RWPE2 (cell line): ENCODE results near the gene CDC42SE2.
"Not testable (repeated sequence)": the region's sequence is repeated elsewhere in the genome, so short reads cannot be mapped to it uniquely, and the experiment has no call there.

Source experiments
- ATAC-seq: fragments of 200-7000 bp; cut with Tn5 transposase; 3 replicates; pipeline ENCODE4 v1.9.1; 2021; ENCODE audit warnings: low read depth
- DNase-seq: peaks from one replicate; pipeline ENCODE4 v3.0.0-alpha.2; 2020; ENCODE audit warnings: low spot score
- H3K27ac ChIP-seq: fragments of 450-650 bp; 2 replicates; pipeline ENCODE4 v1.5.1; 2017; ENCODE audit warnings: mild to moderate bottlenecking; ENCODE audit not compliant: poor library complexity, severe bottlenecking
- H3K27me3 ChIP-seq: fragments of 250-450 bp; sonication (Bioruptor Pico); 2 replicates; pipeline ENCODE4 v1.5.1; 2021; ENCODE audit warnings: mild to moderate bottlenecking, moderate library complexity; ENCODE audit not compliant: insufficient read depth, poor library complexity, severe bottlenecking
- H3K36me3 ChIP-seq: fragments of 250-450 bp; sonication (Bioruptor Pico); 2 replicates; pipeline ENCODE4 v1.5.1; 2020; ENCODE audit warnings: low read depth, mild to moderate bottlenecking, moderate library complexity
- H3K4me1 ChIP-seq: fragments of 250-450 bp; sonication (Bioruptor Pico); 2 replicates; pipeline ENCODE4 v1.5.1; 2021; ENCODE audit warnings: mild to moderate bottlenecking, moderate library complexity; ENCODE audit not compliant: insufficient read depth, poor library complexity, severe bottlenecking
- H3K4me3 ChIP-seq: fragments of 250-450 bp; sonication (Bioruptor Pico); 2 replicates; pipeline ENCODE4 v1.5.1; 2021; ENCODE audit warnings: mild to moderate bottlenecking, moderate library complexity; ENCODE audit not compliant: severe bottlenecking
- H3K9me3 ChIP-seq: fragments of 250-450 bp; sonication (Bioruptor Pico); 2 replicates; pipeline ENCODE4 v1.5.1; 2021; ENCODE audit warnings: mild to moderate bottlenecking, moderate library complexity; ENCODE audit not compliant: severe bottlenecking
- TF ChIP-seq, protein P1 (sequence below): fragments of 450-650 bp; IDR thresholded peaks from one replicate; pipeline ENCODE4 v1.5.1; 2017; ENCODE audit warnings: mild to moderate bottlenecking, moderate library complexity; ENCODE audit not compliant: poor library complexity, severe bottlenecking

The CDC42SE2 gene

DNA sequence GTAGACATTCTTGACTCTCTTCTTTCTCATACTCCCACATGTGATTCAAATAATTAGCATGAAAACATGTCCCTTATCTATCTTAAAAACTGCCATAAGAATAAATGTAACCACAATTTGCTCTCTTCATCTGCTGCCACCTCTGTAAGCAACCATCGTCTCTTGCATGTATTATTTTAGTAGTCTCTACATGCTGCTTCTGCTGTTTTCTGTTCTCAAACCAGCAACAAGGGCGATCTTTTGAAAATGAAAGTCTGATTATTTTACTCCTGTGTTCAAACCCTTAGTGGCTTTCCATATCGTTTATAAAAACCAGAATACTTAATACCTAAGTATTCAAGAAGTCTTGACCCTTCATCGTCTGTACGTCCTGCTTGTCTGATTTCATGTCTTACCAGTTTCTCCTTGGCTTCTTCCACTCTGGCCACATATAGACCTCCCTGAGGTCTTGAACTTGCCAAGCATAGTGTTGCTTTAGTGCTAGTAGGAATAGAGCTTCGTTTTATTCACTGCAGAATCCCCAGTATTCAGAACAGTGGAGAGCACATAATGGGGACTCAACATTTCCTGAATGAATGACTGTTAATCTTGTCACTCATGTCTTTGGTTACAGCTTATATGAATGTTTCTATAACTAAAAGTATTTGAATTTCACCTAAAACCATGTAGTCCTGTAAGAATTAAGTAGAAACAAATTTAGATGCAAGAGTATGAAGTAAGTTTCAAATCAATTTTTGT, 10.6 kb downstream of the CDC42SE2 start:
- Histone ChIP-seq H3K4me1 (peaks cover 29% of the 10 kb centered on the region), H3K4me3 (no peak overlapping the region), H3K9me3 (no peaks in the 10 kb centered on the region), H3K27ac (no peak overlapping the region), H3K36me3 (no peaks in the 10 kb centered on the region), H3K27me3 (no peaks in the 10 kb centered on the region)
- DNase-seq, result no peak
- ATAC-seq, result no peak
- TF ChIP-seq, protein P1, sequence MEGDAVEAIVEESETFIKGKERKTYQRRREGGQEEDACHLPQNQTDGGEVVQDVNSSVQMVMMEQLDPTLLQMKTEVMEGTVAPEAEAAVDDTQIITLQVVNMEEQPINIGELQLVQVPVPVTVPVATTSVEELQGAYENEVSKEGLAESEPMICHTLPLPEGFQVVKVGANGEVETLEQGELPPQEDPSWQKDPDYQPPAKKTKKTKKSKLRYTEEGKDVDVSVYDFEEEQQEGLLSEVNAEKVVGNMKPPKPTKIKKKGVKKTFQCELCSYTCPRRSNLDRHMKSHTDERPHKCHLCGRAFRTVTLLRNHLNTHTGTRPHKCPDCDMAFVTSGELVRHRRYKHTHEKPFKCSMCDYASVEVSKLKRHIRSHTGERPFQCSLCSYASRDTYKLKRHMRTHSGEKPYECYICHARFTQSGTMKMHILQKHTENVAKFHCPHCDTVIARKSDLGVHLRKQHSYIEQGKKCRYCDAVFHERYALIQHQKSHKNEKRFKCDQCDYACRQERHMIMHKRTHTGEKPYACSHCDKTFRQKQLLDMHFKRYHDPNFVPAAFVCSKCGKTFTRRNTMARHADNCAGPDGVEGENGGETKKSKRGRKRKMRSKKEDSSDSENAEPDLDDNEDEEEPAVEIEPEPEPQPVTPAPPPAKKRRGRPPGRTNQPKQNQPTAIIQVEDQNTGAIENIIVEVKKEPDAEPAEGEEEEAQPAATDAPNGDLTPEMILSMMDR, result no peak

DNA sequence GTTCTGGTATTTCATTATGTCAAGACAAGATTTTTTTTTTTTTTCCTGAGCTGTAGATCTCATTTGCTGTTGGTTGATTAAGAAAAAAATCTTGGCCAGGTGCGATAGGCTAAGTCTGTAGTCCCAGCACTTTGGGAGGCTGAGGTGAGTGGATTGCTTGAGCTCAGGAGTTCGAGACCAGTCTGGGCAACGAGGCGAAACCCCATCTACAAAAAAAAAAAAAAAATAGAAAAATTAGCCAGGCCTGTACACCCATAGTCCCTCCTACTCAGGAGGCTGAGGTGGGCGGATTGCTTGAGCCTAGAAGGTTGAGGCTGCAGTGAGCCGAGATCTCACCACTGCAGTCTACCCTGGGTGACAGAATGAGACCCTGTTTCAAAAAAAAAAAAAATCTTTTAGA, 12.2 kb downstream of the CDC42SE2 start:
- no peaks in the 10 kb centered on the region for H3K27me3 ChIP-seq
- no peaks in the 10 kb centered on the region for H3K36me3 ChIP-seq
- no peak overlapping the region for H3K4me3 ChIP-seq
- no peak overlapping the region for H3K27ac ChIP-seq
- TF ChIP-seq, protein P1, result no peak
- ATAC-seq (no peak), DNase-seq (no peak)
- H3K9me3 ChIP-seq, result no peaks in the 10 kb centered on the region
- peaks cover 33% of the 10 kb centered on the region for H3K4me1 ChIP-seq

DNA sequence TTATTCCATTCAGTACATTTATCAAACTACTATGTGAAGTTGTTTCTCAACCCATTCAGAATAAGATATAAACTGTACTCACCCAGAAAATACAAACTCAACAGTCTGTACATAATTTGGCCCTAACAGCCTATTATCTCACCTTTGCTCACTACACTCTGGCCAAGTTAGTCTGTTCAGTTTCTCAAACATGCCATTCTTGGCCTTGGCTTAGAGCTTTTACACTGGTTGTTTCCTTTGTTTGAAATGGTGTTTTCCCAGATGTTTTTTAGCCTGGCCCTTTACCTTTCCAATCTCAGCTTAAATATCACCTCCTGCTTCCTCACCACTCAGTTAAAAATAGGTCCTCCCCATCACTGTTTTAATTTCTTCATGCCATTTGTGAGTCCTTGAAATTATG, 13.6 kb downstream of the CDC42SE2 start:
- H3K4me1 ChIP-seq, result peaks cover 39% of the 10 kb centered on the region
- TF ChIP-seq, protein P1, result no peak
- no peaks in the 10 kb centered on the region for H3K36me3 ChIP-seq
- no peaks in the 10 kb centered on the region for H3K9me3 ChIP-seq
- H3K27me3 ChIP-seq, result no peaks in the 10 kb centered on the region
- no peak overlapping the region for H3K4me3 ChIP-seq
- H3K27ac ChIP-seq, result peak overlapping the region; percentile 42
- no peak for DNase-seq
- no peak for ATAC-seq

DNA sequence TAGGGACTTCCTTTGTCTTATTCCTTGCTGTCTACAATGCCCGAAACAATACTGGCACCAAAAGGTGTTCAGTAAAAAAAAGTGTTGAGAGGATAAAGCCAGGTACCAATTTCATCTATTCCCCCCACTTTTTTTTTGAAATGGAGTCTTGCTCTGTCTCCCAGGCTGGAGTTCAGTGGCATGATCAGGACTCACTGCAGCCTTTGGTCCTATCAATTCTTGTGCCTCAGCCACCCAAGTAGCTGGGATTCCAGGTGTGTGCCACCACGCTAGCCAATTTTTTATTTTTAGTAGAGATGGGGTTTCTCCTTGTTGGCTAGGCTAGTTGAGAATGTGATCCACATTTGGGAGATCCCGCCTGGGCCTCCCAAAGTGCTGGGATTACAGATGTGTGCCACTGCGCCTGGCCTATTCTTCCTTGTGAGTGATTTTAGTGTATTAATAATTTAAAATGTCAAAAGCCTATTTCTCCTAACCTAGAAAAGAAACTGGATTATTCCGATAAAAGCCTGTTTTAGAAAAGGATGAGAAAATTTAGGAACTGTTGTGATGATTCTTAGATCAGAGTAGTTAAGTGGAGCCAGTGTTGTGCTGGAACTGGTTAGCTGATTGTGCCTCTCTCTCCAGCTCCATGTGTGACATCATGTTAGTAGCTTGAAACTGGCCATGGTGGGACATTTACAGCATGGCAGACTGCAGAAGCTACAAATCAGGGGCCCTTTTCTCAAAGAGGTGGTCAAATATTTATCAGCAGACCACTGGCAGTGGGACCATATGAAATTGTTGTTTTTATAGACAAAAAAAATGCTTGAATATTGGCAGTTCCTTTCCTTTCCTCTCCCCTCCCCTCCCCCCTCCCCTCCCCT, 14.3 kb downstream of the CDC42SE2 start:
- TF ChIP-seq, protein P1, result no peak
- no peaks in the 10 kb centered on the region for H3K36me3 ChIP-seq
- H3K27ac ChIP-seq, result peak overlapping the region; percentile 42
- ATAC-seq (peak; percentile 40), DNase-seq (no peak)
- H3K4me3 ChIP-seq, result no peak overlapping the region
- H3K4me1 ChIP-seq, result peaks cover 38% of the 10 kb centered on the region
- H3K27me3 ChIP-seq, result no peaks in the 10 kb centered on the region
- H3K9me3 ChIP-seq, result no peaks in the 10 kb centered on the region

DNA sequence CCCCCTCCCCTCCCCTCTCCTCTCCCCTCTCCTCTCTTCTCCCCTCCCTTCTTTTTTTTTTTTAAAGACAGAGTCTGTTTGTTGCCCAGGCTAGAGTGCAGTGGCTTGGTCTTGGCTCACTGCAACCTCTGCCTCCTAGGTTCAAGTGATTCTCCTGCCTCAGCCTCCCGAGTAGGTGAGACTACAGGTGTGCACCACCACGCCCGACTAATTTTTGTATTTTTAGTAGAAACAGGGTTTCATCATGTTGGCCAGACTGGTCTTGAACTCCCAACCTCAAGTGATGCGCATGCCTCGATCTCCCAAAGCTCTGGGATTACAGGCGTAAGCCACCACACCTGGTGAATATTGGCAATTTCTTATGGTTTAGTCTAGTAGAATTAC, 14.9 kb downstream of the CDC42SE2 start:
- peak overlapping the region; percentile 85 for H3K27ac ChIP-seq
- not testable (repeated sequence) for H3K27me3 ChIP-seq, ATAC-seq, H3K36me3 ChIP-seq, H3K4me3 ChIP-seq, DNase-seq, H3K9me3 ChIP-seq
- H3K4me1 ChIP-seq, result peaks cover 38% of the 10 kb centered on the region
